Endothelial cell (in vitro differentiated cells): Measurements from ENCODE around the gene CTCF. TPM values are rescaled to one million over a fixed set of nuclear protein-coding genes. Genes with fewer than 3 reads are reported as not detected.
A peak's percentile ranks its signal among the peaks of the same experiment; 100 is the strongest.

ENCODE experiments used
- DNase-seq: peaks from one replicate; pipeline ENCODE4 v3.0.0; 2021; ENCODE audit warnings: low spot score
- H3K27ac Mint-ChIP-seq: one replicate; pipeline ENCODE4 v1.8.0; 2021; ENCODE audit warnings: mixed read lengths, inconsistent platforms; ENCODE audit not compliant: unreplicated experiment
- H3K27me3 Mint-ChIP-seq: one replicate; pipeline ENCODE4 v1.8.0; 2021; ENCODE audit warnings: mild to moderate bottlenecking, moderate library complexity, mixed read lengths, inconsistent platforms; ENCODE audit not compliant: unreplicated experiment
- H3K36me3 Mint-ChIP-seq: one replicate; pipeline ENCODE4 v1.8.0; 2021; ENCODE audit warnings: mild to moderate bottlenecking, low read depth, mixed read lengths, inconsistent platforms; ENCODE audit not compliant: unreplicated experiment
- H3K4me1 Mint-ChIP-seq: one replicate; pipeline ENCODE4 v1.8.0; 2021; ENCODE audit warnings: mild to moderate bottlenecking, mixed read lengths, inconsistent platforms; ENCODE audit not compliant: unreplicated experiment
- H3K4me3 Mint-ChIP-seq: one replicate; pipeline ENCODE4 v1.8.0; 2021; ENCODE audit warnings: mild to moderate bottlenecking, mixed read lengths, inconsistent platforms; ENCODE audit not compliant: unreplicated experiment
- H3K9me3 Mint-ChIP-seq: one replicate; pipeline ENCODE4 v1.8.0; 2021; ENCODE audit warnings: mixed read lengths, inconsistent platforms; ENCODE audit not compliant: unreplicated experiment
- CTCF ChIP-seq: fragments of 200-600 bp; sonication (generic); IDR thresholded peaks from one replicate; pipeline ENCODE4 v1.5.0; 2021; ENCODE audit warnings: antibody characterized with exemption; ENCODE audit not compliant: unreplicated experiment
- total RNA-seq: library from RNA; stranded (reverse); fragmentation: NEBNext Ultra II Directional; extraction: Animal tissue kit (Norgen Biotek cat#: 25700); gene quantifications from one replicate; pipeline ENCODE4 v1.2.1, GENCODE V29; 2021; ENCODE audit not compliant: unreplicated experiment

Gene CTCF
- total RNA-seq, 1 donor from 2014 or later, result 40.1 TPM

- Mint-ChIP-seq H3K27ac (no peak overlapping the region), H3K36me3 (peaks cover 14% of the 10 kb centered on the region), H3K4me3 (no peak overlapping the region), H3K9me3 (no peaks in the 10 kb centered on the region), H3K27me3 (peaks cover 20% of the 10 kb centered on the region), H3K4me1 (peaks cover 23% of the 10 kb centered on the region)
- TF ChIP-seq CTCF, result peak; percentile 58
- DNase-seq, result peak; percentile 86
Measured at GRCh38 chr16:67667817-67668494, 105.6 kb downstream of the CTCF start.

- no peak for DNase-seq
- Mint-ChIP-seq H3K36me3 (peaks cover 14% of the 10 kb centered on the region), H3K27me3 (peaks cover 20% of the 10 kb centered on the region), H3K27ac (peak overlapping the region; percentile 45), H3K4me1 (peaks cover 27% of the 10 kb centered on the region), H3K4me3 (peak overlapping the region; percentile 61), H3K9me3 (no peaks in the 10 kb centered on the region)
- TF ChIP-seq CTCF, result peak; percentile 2
Measured at GRCh38 chr16:67668495-67669157, 106.3 kb downstream of the CTCF start.

GRCh38 chr16:67669499-67670101 is 107.3 kb downstream of the CTCF start:
- Mint-ChIP-seq H3K4me3 (no peak overlapping the region), H3K4me1 (peaks cover 29% of the 10 kb centered on the region), H3K9me3 (no peaks in the 10 kb centered on the region), H3K27me3 (peaks cover 13% of the 10 kb centered on the region), H3K27ac (no peak overlapping the region), H3K36me3 (peaks cover 8% of the 10 kb centered on the region)
- no peak for TF ChIP-seq CTCF
- DNase-seq, result no peak

- no peak for DNase-seq
- H3K27ac Mint-ChIP-seq, result peak overlapping the region; percentile 72
Measured at GRCh38 chr16:67672306-67672705, 110.0 kb downstream of the CTCF start.

More at GRCh38 chr16:67672306-67672705, 110.0 kb downstream of the CTCF start:
- peaks cover 8% of the 10 kb centered on the region for H3K36me3 Mint-ChIP-seq
- TF ChIP-seq CTCF, result no peak
- H3K4me3 Mint-ChIP-seq, result peak overlapping the region; percentile 72
- H3K4me1 Mint-ChIP-seq, result peaks cover 30% of the 10 kb centered on the region
- no peaks in the 10 kb centered on the region for H3K9me3 Mint-ChIP-seq
- peaks cover 10% of the 10 kb centered on the region for H3K27me3 Mint-ChIP-seq
